GM10266 (cell line): Measurements from ENCODE around the gene TESK1.

Source experiments
- DNase-seq: peaks from one replicate; pipeline ENCODE4 v3.0.0; 2012; ENCODE audit errors: extremely low spot score
- TF ChIP-seq, protein P1 (sequence below): IDR thresholded peaks from 2 replicates; pipeline ENCODE4 v1.5.1; 2012; ENCODE audit warnings: mild to moderate bottlenecking, low read depth; ENCODE audit not compliant: control insufficient read depth, insufficient read depth; ENCODE audit errors: missing control alignments

The TESK1 gene

DNA sequence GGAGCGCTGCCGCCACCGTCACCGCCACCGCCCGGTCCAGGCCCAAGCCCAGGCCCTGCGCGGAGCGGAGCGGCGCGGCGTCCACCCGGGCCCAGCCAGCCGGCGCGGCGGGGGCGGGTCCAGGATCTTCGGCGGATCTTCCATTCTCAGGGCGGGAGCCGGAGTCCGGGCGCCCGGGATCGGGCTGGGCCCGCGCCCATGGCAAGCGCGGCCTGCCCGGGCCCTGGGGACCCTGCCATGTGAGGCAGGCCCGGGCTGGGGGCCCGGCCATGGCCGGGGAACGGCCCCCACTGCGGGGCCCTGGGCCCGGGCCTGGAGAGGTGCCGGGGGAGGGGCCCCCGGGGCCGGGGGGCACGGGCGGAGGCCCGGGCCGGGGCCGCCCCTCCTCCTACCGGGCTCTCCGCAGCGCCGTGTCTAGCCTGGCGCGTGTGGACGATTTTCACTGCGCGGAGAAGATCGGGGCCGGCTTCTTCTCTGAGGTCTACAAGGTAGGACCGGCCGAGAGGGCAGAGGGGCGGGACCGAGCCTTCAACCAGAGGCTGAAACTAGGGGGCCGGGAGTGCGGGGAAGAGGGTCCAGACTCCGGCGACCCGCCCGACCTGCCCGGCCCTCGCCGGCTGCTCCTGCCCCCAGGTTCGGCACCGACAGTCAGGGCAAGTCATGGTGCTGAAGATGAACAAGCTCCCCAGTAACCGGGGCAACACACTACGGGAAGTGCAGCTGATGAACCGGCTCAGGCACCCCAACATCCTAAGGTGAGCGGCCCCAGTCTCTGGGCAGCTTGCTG lies 482 bp downstream of the TESK1 start:
- peak; percentile 67 for DNase-seq
- TF ChIP-seq, protein P1, sequence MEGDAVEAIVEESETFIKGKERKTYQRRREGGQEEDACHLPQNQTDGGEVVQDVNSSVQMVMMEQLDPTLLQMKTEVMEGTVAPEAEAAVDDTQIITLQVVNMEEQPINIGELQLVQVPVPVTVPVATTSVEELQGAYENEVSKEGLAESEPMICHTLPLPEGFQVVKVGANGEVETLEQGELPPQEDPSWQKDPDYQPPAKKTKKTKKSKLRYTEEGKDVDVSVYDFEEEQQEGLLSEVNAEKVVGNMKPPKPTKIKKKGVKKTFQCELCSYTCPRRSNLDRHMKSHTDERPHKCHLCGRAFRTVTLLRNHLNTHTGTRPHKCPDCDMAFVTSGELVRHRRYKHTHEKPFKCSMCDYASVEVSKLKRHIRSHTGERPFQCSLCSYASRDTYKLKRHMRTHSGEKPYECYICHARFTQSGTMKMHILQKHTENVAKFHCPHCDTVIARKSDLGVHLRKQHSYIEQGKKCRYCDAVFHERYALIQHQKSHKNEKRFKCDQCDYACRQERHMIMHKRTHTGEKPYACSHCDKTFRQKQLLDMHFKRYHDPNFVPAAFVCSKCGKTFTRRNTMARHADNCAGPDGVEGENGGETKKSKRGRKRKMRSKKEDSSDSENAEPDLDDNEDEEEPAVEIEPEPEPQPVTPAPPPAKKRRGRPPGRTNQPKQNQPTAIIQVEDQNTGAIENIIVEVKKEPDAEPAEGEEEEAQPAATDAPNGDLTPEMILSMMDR: no peak

DNA sequence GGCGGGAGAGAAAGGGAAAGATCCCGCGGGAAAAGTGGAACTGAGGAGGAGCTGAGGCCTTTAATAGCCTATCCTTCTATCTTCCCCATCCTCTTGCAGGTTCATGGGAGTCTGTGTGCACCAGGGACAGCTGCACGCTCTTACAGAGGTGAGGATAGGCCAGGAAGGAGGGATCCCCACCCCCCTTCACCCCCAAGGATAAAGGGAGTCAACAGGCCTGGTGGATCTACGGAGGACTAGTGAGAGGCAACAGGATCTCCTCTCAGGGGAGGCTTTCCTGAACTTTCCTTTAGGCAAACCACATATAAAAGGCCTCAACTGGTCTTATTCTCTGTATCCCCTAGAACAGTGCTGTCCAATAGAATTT lies 1.1 kb downstream of the TESK1 start:
- TF ChIP-seq, protein P1: no peak
- no peak for DNase-seq

DNA sequence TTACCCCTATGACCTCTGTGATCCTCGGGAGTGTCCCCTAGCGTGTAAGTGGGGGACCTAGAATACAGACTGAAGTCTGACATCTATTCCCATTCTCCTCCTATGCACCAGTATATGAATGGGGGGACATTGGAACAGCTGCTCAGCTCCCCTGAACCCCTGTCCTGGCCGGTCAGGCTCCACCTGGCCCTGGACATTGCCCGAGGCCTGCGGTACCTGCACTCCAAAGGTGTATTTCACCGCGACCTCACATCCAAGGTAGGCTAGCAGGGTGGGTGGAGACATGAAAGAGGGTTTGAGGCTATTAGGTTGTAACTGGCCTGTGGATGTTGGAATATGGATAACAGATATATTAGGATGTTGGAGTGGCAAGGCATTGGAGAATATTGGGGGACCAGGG lies 1.7 kb downstream of the TESK1 start:
- TF ChIP-seq, protein P1: no peak
- peak; percentile 15 for DNase-seq

DNA sequence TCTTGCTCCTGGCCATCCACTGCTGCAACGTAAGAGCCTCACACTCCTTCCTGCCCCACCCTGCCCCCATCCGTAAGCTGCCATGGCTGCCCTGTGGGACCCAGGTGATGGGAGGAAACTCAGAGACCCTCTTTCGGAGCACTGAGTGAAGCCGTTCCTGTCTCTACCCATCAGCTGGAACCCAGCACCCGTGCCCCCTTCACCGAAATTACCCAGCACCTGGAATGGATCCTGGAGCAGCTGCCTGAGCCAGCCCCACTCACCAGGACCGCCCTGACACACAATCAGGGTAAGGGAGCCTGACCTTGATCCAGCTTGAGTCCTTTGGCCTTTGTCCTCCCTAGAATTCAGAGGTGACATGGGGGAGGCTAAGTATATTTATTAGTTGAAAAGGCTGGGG lies 3.2 kb downstream of the TESK1 start:
- DNase-seq: no peak
- TF ChIP-seq, protein P1: no peak

DNA sequence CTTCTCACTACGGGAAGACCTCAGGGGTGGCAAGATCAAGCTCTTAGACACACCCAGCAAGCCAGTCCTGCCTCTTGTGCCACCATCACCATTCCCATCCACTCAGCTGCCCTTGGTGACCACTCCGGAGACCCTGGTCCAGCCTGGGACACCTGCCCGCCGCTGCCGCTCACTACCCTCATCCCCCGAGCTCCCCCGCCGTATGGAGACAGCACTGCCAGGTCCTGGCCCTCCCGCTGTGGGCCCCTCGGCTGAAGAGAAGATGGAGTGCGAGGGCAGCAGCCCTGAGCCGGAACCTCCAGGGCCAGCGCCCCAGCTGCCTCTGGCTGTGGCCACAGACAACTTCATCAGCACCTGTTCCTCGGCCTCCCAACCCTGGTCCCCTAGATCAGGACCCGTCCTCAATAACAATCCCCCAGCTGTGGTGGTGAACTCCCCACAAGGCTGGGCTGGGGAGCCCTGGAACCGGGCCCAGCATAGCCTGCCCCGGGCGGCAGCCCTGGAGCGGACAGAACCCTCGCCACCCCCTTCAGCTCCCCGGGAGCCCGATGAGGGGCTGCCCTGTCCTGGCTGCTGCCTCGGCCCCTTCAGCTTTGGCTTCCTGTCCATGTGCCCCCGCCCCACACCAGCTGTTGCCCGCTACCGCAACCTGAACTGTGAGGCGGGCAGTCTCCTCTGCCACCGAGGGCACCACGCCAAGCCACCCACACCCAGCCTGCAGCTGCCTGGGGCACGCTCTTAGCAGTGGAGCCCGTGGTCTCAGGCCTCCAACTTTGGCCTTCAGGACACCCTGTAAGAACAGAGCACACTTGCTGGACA lies 4.1 kb downstream of the TESK1 start:
- TF ChIP-seq, protein P1: no peak
- no peak for DNase-seq

DNA sequence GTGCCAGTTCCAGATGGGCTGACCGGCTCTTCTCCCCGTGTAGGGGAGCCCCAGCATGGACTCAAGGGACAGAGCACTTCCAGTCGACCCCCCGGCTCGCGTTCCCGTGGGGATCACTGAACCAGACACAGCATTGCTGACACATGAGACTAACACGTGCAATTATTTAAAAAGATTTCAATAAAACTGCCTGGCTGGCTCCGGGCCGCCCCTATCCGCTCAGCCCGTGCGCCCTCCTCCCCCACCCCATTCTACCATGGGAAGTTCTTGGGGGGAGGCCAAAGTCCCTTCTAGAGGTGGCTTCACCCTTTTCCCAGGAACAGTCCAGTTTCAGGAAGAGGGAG lies 4.7 kb downstream of the TESK1 start:
- TF ChIP-seq, protein P1: no peak
- no peak for DNase-seq
